ENCODE measurements around the gene IL20RB. TPM values are rescaled to one million over a fixed set of nuclear protein-coding genes. Genes with fewer than 3 reads are reported as not detected.

IL20RB gene
- total RNA-seq, 2 experiments from 2014 or later: 1.5 to 2.2 TPM

DNA sequence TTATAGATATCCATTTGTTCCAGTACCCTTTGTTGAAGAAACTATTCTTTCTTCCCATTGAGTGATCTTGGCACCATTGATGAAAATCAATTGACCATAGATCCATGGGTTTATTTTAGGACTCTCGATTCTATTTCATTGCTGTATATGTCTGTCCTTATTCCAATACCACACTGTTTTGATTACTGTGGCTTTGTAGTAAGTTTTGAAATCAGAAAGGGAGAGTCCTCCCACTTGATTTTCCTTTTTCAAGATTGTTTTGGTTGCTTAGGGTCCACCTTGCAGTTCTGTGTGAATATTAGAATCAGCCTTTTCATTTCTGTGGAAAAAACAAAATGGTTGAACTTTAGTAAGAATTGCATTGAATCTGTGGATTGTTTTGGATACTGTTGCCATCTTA lies 20.6 kb upstream of the IL20RB start:
- TF ChIP-seq, protein P1, sequence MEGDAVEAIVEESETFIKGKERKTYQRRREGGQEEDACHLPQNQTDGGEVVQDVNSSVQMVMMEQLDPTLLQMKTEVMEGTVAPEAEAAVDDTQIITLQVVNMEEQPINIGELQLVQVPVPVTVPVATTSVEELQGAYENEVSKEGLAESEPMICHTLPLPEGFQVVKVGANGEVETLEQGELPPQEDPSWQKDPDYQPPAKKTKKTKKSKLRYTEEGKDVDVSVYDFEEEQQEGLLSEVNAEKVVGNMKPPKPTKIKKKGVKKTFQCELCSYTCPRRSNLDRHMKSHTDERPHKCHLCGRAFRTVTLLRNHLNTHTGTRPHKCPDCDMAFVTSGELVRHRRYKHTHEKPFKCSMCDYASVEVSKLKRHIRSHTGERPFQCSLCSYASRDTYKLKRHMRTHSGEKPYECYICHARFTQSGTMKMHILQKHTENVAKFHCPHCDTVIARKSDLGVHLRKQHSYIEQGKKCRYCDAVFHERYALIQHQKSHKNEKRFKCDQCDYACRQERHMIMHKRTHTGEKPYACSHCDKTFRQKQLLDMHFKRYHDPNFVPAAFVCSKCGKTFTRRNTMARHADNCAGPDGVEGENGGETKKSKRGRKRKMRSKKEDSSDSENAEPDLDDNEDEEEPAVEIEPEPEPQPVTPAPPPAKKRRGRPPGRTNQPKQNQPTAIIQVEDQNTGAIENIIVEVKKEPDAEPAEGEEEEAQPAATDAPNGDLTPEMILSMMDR (IDR thresholded peaks at IDR 0.05): no peak
- Histone ChIP-seq H3K4me3 (ENCODE audit: low read length) (no peak overlapping the region), H3K27me3 (ENCODE audit: control insufficient read depth in 1 of 2, insufficient read depth in 2 of 2, low read length in 2 of 2) (no peaks in the 10 kb centered on the region), H3K4me1 (ENCODE audit: insufficient read depth, low read length) (peaks cover 12% of the 10 kb centered on the region), H3K36me3 (ENCODE audit: insufficient read depth, low read length) (no peaks in the 10 kb centered on the region), H3K27ac (ENCODE audit: low read depth in 1 of 2, low read length in 2 of 2) (no peak overlapping the region), H3K9me3 (ENCODE audit: control insufficient read depth in 1 of 2, insufficient read depth in 1 of 2, low read length in 2 of 2) (no peaks in the 10 kb centered on the region)
- H3K27ac Mint-ChIP-seq: no peak overlapping the region
- intact Hi-C loops (cut with DNase I, micrococcal nuclease): no loop called here
- ChIA-PET CTCF (interaction anchor here (2.3 kb wide), 1 partner anchor 546 kb away, joined by 6 read pairs; no protein-coding TSS in a partner anchor), POLR2A (interaction anchor here (0.6 kb wide), 1 partner anchor 185 kb away, joined by 3 read pairs; the partner anchor contains the start of gene STAG1)
- DNase-seq: no peak
- H3K36me3 Mint-ChIP-seq (ENCODE audit: low read depth): peaks cover 60% of the 10 kb centered on the region
- peaks cover 5% of the 10 kb centered on the region for H3K9me3 Mint-ChIP-seq
- ATAC-seq (ENCODE audit: poor library complexity): no peak
- no peak overlapping the region for H3K4me3 Mint-ChIP-seq
- H3K4me1 Mint-ChIP-seq (ENCODE audit: low read depth): peaks cover 85% of the 10 kb centered on the region
- H3K27me3 Mint-ChIP-seq: no peaks in the 10 kb centered on the region

DNA sequence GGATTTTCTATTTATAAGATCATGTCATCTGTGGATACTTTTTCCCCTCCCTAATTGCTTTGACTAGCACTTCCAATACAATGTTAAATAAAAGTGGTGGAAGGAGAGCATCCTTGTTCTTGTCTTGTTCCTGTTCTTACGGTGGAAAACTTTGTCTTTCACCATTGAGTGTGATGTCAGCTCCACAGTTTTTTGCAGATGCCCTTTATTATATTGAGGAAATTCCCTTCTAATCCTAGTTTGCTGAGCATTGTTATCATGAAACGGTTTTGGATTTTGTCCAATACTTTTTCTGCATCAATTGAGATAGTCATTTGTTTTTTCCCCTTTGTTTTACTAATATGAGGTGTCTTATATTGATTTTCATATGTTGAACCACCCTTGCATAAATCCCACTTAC lies 19.9 kb upstream of the IL20RB start:
- ATAC-seq (ENCODE audit: poor library complexity): no peak
- H3K36me3 ChIP-seq (ENCODE audit: insufficient read depth, low read length): no peaks in the 10 kb centered on the region
- H3K36me3 Mint-ChIP-seq (ENCODE audit: low read depth): peaks cover 54% of the 10 kb centered on the region
- ChIA-PET POLR2A (interaction anchor here (2.1 kb wide), 1 partner anchor 185 kb away, joined by 8 read pairs; the partner anchor contains the start of gene STAG1), CTCF (interaction anchor here (1.4 to 2.3 kb wide), 4 partner anchors 14 to 546 kb away, joined by 3 to 8 read pairs (median 5); partner anchors contain the start of gene STAG1)
- H3K9me3 Mint-ChIP-seq: peaks cover 5% of the 10 kb centered on the region
- no peaks in the 10 kb centered on the region for H3K27me3 Mint-ChIP-seq
- TF ChIP-seq, protein P1 (IDR thresholded peaks at IDR 0.05): no peak
- no peak overlapping the region for H3K4me3 ChIP-seq (ENCODE audit: low read length)
- H3K27ac ChIP-seq (ENCODE audit: low read depth in 1 of 2, low read length in 2 of 2): no peak overlapping the region
- H3K27me3 ChIP-seq (ENCODE audit: control insufficient read depth in 1 of 2, insufficient read depth in 2 of 2, low read length in 2 of 2): no peaks in the 10 kb centered on the region
- peaks cover 85% of the 10 kb centered on the region for H3K4me1 Mint-ChIP-seq (ENCODE audit: low read depth)
- no peaks in the 10 kb centered on the region for H3K9me3 ChIP-seq (ENCODE audit: control insufficient read depth in 1 of 2, insufficient read depth in 1 of 2, low read length in 2 of 2)
- no peak overlapping the region for H3K4me3 Mint-ChIP-seq
- no peak for DNase-seq
- H3K4me1 ChIP-seq (ENCODE audit: insufficient read depth, low read length): peaks cover 17% of the 10 kb centered on the region
- no peak overlapping the region for H3K27ac Mint-ChIP-seq
- intact Hi-C loops (cut with DNase I, micrococcal nuclease): loop anchor here in 1 of 2 experiments (2.0 kb wide), 1 partner anchor 13 kb away; no protein-coding TSS in a partner anchor

GRCh38 chr3:136938334-136938733 lies 19.4 kb upstream of the IL20RB start:
- Mint-ChIP-seq H3K4me1 (ENCODE audit: low read depth) (peaks cover 85% of the 10 kb centered on the region), H3K36me3 (ENCODE audit: low read depth) (peaks cover 50% of the 10 kb centered on the region), H3K27me3 (no peaks in the 10 kb centered on the region), H3K9me3 (peaks cover 5% of the 10 kb centered on the region), H3K27ac (no peak overlapping the region), H3K4me3 (no peak overlapping the region)
- Histone ChIP-seq H3K9me3 (ENCODE audit: control insufficient read depth in 1 of 2, insufficient read depth in 1 of 2, low read length in 2 of 2) (no peaks in the 10 kb centered on the region), H3K4me1 (ENCODE audit: insufficient read depth, low read length) (peaks cover 19% of the 10 kb centered on the region), H3K27ac (ENCODE audit: low read depth in 1 of 2, low read length in 2 of 2) (no peak overlapping the region), H3K4me3 (ENCODE audit: low read length) (no peak overlapping the region), H3K36me3 (ENCODE audit: insufficient read depth, low read length) (no peaks in the 10 kb centered on the region), H3K27me3 (ENCODE audit: control insufficient read depth in 1 of 2, insufficient read depth in 2 of 2, low read length in 2 of 2) (no peaks in the 10 kb centered on the region)
- ChIA-PET CTCF (interaction anchor here (1.4 to 2.3 kb wide), 5 partner anchors 10 to 547 kb away, joined by 3 to 8 read pairs (median 4); partner anchors contain the start of gene STAG1), POLR2A (interaction anchor here (0.6 to 2.1 kb wide), 2 partner anchors 77 to 186 kb away, joined by 3 to 8 read pairs; partner anchors contain the start of genes NCK1 and STAG1)
- TF ChIP-seq, protein P1 (IDR thresholded peaks at IDR 0.05): no peak
- intact Hi-C loops (cut with DNase I, micrococcal nuclease): loop anchor here in 1 of 2 experiments (2.0 kb wide), 1 partner anchor 14 kb away; no protein-coding TSS in a partner anchor
- DNase-seq (peak in 1 of 14 experiments; percentile 12), ATAC-seq (ENCODE audit: poor library complexity) (no peak)

All from CD4-positive, alpha-beta T cell (primary cell).